Measurements from ENCODE around the gene PDE6D. TPM values are rescaled to one million over a fixed set of nuclear protein-coding genes. Genes with fewer than 3 reads are reported as not detected.
A peak's percentile ranks its signal among the peaks of the same experiment; 100 is the strongest.

Gene PDE6D
- total and polyA plus RNA-seq, 2 of the 13 experiments (the other 11 are each of a cell fraction or from before 2014, with no cell fraction given): 14.1 to 23.2 TPM

DNA sequence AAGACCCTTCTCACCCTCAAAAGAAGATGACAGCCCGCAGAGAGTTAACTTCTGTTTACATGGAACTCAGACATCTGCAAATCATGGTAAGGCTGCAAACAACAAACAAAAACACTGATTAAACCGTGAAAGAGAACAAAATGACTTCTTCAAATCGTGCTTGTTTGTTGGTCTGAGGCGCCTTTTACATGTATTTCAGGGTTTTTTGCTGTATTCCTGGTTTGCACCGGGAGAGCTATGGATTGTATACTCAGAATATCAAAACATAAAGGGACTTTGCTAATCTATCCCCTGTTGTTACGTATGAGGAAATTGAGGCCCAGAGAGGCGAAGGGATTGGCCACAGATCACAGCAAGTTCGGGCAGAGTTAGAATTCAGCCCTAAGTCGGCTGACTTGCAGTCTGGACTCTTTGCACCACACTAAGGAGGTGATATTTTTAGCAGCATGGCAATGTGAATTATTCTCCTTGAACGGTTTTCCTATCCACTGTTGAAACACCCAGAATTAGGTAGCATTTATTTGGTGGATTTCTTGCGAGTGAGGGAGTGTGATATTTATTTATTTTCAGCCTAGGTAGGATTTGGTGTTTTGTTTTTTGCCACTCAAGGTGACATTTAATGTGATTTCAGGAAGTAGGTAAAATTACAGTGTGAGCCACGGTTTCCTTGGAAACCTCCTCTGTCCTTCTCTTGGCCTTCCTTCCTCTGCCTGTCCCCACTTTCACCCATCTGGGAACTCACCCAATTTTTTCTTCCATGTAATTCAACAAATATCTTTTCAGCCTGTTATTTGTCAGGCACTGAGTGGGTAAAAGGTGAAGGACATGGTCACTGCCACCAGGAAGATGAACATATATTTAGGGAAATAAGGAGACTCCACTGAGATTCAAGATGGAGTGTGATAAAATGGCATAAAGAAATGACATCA lies 980 bp upstream of the PDE6D start (continued):
- TF ChIP-seq, protein P1, sequence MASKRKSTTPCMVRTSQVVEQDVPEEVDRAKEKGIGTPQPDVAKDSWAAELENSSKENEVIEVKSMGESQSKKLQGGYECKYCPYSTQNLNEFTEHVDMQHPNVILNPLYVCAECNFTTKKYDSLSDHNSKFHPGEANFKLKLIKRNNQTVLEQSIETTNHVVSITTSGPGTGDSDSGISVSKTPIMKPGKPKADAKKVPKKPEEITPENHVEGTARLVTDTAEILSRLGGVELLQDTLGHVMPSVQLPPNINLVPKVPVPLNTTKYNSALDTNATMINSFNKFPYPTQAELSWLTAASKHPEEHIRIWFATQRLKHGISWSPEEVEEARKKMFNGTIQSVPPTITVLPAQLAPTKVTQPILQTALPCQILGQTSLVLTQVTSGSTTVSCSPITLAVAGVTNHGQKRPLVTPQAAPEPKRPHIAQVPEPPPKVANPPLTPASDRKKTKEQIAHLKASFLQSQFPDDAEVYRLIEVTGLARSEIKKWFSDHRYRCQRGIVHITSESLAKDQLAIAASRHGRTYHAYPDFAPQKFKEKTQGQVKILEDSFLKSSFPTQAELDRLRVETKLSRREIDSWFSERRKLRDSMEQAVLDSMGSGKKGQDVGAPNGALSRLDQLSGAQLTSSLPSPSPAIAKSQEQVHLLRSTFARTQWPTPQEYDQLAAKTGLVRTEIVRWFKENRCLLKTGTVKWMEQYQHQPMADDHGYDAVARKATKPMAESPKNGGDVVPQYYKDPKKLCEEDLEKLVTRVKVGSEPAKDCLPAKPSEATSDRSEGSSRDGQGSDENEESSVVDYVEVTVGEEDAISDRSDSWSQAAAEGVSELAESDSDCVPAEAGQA (IDR thresholded peaks at IDR 0.05; ENCODE audit: low read depth): no peak
- TF ChIP-seq, protein P1 (CRISPR knock-in tag; IDR thresholded peaks at IDR 0.05; ENCODE audit: borderline replicate concordance): no peak
- TF ChIP-seq HCFC1 (IDR thresholded peaks at IDR 0.05; ENCODE audit: low read depth, low read length) (no peak), ARNT (IDR thresholded peaks at IDR 0.05) (no peak), NFKB2 (CRISPR knock-in tag; IDR thresholded peaks at IDR 0.05; ENCODE audit: borderline replicate concordance) (no peak), ZFP90 (CRISPR knock-in tag; IDR thresholded peaks at IDR 0.05; ENCODE audit: borderline replicate concordance) (0 out of 2 replicates have a peak, but pooled peaks have one; percentile 53), HNRNPUL1 (IDR thresholded peaks at IDR 0.05; ENCODE audit: low read depth, low read length) (no peak), RORA (CRISPR knock-in tag; IDR thresholded peaks at IDR 0.05) (no peak), ZNF44 (CRISPR knock-in tag; IDR thresholded peaks at IDR 0.05) (no peak), NFYC (CRISPR knock-in tag; IDR thresholded peaks at IDR 0.05) (no peak), NFE2L2 (IDR thresholded peaks at IDR 0.05; ENCODE audit: low read length) (no peak)
- TF ChIP-seq, protein P2, sequence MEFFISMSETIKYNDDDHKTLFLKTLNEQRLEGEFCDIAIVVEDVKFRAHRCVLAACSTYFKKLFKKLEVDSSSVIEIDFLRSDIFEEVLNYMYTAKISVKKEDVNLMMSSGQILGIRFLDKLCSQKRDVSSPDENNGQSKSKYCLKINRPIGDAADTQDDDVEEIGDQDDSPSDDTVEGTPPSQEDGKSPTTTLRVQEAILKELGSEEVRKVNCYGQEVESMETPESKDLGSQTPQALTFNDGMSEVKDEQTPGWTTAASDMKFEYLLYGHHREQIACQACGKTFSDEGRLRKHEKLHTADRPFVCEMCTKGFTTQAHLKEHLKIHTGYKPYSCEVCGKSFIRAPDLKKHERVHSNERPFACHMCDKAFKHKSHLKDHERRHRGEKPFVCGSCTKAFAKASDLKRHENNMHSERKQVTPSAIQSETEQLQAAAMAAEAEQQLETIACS (CRISPR knock-in tag; IDR thresholded peaks at IDR 0.05): no peak
- TF ChIP-seq, protein P3, sequence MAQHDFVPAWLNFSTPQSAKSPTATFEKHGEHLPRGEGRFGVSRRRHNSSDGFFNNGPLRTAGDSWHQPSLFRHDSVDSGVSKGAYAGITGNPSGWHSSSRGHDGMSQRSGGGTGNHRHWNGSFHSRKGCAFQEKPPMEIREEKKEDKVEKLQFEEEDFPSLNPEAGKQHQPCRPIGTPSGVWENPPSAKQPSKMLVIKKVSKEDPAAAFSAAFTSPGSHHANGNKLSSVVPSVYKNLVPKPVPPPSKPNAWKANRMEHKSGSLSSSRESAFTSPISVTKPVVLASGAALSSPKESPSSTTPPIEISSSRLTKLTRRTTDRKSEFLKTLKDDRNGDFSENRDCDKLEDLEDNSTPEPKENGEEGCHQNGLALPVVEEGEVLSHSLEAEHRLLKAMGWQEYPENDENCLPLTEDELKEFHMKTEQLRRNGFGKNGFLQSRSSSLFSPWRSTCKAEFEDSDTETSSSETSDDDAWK (CRISPR knock-in tag; IDR thresholded peaks at IDR 0.05): no peak
- TF ChIP-seq, protein P4, sequence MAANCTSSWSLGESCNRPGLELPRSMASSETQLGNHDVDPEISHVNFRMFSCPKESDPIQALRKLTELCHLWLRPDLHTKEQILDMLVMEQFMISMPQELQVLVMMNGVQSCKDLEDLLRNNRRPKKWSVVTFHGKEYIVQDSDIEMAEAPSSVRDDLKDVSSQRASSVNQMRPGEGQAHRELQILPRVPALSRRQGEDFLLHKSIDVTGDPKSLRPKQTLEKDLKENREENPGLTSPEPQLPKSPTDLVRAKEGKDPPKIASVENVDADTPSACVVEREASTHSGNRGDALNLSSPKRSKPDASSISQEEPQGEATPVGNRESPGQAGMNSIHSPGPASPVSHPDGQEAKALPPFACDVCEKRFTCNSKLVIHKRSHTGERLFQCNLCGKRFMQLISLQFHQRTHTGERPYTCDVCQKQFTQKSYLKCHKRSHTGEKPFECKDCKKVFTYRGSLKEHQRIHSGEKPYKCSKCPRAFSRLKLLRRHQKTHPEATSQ (CRISPR knock-in tag; IDR thresholded peaks at IDR 0.05; ENCODE audit: borderline replicate concordance): 0 out of 2 replicates have a peak, but pooled peaks have one; percentile 8
- TF ChIP-seq, protein P5, sequence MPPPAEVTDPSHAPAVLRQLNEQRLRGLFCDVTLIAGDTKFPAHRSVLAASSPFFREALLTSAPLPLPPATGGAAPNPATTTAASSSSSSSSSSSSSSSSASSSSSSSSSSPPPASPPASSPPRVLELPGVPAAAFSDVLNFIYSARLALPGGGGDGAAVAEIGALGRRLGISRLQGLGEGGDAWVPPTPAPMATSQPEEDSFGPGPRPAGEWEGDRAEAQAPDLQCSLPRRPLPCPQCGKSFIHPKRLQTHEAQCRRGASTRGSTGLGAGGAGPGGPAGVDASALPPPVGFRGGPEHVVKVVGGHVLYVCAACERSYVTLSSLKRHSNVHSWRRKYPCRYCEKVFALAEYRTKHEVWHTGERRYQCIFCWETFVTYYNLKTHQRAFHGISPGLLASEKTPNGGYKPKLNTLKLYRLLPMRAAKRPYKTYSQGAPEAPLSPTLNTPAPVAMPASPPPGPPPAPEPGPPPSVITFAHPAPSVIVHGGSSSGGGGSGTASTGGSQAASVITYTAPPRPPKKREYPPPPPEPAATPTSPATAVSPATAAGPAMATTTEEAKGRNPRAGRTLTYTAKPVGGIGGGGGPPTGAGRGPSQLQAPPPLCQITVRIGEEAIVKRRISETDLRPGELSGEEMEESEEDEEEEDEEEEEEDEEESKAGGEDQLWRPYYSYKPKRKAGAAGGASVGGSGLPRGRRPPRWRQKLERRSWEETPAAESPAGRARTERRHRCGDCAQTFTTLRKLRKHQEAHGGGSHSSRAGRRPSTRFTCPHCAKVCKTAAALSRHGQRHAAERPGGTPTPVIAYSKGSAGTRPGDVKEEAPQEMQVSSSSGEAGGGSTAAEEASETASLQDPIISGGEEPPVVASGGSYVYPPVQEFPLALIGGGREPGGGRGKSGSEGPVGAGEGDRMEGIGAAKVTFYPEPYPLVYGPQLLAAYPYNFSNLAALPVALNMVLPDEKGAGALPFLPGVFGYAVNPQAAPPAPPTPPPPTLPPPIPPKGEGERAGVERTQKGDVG (CRISPR knock-in tag; IDR thresholded peaks at IDR 0.05; ENCODE audit: borderline replicate concordance): no peak
